Fibroblast of upper back skin (primary cell): ENCODE measurements around the gene TRABD2B.

Experiments used
- DNase-seq: peaks from one replicate; pipeline ENCODE4 v3.0.0-alpha.2; 2013

The TRABD2B gene

DNA sequence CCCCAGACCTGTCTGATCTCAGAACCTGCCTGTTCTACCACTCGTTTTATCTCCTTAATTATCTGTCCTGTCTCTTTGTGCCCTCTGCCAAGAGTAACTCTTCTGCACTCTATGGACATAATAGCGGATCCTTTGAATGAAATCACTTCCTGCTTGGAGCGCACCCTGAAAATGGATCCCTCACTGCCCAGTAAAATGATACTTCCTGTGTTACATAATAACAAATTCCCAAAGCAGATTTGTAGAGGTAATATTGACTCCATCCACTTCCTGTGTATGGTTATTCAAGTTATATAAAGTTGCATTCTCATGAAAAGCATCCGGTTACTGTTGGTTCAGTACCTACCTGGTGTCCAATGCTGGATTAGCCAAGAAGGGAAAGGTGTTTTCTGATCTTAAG is 246.0 kb downstream of the TRABD2B start:
- no peak for DNase-seq

DNA sequence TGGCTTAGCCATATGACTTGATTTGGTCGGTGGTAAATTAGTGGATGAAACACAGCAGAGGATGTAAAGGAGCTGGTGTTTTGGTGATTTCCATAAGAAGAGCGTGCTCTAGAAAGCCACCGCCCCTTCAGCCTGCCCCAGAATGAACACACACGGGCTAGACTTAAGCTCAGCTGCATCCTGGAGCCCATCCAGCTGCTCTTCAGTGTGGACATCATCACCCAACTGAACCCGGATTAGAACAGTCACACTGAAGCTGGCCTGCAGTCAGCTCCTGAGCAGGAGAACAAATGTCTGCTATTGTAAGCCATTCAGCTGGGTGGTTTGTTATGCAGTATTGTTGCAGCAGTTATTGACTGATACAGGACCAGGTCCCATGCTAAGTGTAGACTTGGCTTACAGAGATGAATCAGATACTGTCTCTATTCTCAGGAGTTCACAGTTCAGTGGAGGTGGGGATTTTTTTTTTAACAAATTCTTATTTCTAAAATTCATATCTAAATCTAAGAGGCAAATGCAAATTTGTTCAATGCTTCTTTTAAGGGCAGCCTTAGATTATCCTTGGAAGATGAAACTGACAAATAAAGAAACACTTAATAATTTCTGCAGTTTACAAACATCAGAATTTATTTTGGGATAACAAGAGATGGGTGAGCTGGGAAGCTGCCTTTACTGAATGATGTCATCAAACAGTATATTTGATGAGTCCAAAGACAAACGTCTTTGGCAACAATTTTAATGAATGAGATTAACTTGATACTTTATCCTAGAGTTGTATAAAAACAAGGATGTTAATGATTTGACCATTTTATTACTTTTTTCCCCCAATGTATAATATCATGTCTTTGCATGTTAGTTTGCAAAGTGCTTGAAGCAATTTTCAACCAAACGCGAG is 251.2 kb downstream of the TRABD2B start:
- DNase-seq: no peak

DNA sequence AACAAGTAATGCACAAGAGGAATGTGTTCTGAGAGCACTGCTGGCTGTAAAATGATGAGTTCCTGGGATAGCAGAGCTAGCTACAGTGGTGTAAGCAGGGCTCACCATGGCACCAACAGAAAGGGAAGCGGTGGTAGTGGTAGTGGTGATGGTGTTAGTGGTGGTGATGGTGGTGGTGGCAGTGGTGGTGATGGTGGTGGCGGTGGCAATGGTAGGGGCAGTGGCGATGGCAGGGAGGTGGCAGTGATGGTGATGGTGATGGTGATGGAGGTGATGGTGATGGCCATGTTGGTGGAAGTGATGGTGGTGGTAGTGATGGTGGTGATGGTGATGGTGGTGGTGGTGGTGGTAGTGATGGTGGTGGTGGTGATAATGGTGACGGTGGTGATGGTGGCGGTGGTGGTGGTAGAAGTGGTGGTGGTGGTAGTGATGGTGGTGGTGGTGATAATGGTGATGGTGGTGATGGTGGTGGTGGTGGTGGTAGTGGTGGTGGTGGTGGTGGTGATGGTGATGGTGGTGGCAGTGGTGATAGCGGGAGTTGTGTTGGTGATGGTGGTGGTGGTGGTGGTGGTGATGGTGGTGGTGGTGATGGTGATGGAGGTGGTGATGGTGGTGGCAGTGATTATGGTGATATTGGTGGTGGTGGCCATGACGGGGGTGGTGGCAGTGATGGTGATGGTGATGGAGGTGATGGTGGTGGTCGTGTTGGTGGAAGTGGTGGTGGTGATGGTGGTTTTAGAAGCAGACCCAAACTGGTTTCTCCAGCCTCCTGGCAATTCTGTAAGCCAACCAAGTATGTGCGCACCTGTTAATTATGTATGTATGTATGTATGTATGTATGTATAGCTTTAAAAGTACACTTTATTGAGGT is 254.1 kb downstream of the TRABD2B start:
- no peak for DNase-seq

DNA sequence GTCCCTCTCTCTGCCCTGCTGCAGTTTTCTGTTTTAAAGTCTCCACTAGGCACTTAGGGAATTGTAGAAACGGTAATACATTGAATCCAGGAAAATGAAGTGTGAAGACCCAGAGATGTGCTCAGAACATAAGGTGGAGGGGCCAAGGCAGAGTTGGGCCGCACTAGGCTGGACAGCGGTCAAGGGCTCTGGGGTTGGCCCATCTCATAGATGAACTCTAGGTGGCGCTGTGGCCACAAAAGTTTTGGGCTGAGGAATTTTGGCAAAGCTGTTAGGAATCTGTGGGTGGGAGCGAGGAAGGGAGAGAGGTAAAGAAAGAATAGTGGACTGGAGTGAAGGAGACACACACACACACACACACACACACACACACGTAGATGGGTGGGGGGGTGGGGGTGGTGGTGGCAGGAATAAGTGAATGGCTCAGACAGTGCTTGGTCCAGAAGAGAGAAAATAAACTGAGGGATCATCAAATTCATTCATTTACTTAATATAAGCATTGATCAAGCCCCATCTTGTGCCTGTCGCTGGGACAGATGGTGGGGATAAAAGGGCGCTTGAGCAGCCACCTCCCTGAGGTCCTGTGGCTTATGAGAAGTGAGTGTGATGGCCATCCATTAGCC is 258.5 kb downstream of the TRABD2B start:
- peak; percentile 57 for DNase-seq

DNA sequence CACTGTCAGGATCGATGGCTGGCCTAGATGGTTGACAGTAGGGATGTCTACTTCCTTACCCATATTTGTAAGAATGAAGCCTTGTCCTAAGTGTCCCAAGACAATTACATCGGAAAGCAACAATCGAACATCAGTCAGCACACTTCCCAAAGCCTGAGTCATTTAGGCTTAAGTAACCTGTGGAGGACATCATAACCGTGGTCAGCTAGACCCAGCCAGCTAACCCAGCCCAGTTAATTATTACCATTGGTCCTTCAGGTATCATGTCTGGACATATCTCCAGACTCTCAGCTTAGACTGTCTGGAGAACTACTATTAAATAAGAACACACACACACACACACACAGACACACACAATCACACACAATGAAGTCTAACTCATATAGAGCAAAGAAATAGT is 264.7 kb downstream of the TRABD2B start:
- no peak for DNase-seq

DNA sequence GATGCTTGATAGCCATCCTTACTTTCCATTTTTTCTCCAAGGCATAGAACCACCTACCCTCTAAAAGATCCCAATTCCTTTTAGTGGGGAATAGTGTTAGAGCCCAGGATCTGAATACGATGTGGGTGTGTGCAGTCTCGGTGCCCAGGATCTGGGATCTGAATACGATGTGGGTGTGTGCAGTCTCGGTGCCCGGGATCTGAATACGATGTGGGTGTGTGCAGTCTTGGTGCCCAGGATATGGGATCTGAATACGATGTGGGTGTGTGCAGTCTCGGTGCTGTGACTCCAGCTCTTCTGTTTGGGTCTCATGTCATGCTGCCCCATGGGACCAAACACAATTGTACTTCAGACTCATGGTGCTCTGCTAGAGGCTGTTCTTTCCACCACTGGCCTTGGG is 265.5 kb downstream of the TRABD2B start:
- no peak for DNase-seq

DNA sequence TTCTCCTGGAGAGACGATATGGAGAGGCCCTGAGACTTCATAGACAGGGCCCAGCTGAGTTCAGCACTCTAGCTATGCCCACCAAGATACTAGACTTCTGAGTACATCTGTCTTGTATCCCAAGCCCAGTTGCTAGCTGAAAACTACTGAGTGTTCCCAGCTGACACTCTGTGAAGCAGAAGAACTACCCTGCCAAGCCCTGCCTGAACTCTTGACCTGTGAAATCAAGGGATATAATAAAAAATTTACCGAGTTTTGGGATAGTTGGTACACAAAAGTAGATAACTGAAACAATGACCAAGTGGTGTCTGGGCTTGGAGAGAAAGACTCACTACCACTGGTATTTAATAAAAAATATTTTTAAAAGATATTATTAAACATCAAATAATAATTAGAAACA is 267.5 kb downstream of the TRABD2B start:
- DNase-seq: no peak

DNA sequence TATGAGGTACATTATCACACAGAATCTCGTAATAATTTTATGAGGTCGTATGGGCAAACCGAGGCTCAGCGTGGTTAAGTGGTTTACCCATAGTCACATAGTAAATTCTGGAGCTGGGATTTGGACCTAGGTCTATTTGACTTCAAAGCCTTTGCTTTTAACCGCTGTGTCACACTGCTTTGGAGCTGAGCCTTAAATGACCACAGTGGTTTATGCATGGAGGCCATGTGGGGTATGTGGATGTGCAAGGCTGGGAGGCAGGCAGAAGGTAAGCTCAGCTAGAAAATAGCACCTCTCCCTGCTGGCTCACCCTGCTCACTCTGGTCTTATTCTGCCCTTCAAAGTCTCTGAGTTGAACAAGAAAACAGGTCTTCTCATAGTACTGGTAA is 269.5 kb downstream of the TRABD2B start:
- DNase-seq: no peak

DNA sequence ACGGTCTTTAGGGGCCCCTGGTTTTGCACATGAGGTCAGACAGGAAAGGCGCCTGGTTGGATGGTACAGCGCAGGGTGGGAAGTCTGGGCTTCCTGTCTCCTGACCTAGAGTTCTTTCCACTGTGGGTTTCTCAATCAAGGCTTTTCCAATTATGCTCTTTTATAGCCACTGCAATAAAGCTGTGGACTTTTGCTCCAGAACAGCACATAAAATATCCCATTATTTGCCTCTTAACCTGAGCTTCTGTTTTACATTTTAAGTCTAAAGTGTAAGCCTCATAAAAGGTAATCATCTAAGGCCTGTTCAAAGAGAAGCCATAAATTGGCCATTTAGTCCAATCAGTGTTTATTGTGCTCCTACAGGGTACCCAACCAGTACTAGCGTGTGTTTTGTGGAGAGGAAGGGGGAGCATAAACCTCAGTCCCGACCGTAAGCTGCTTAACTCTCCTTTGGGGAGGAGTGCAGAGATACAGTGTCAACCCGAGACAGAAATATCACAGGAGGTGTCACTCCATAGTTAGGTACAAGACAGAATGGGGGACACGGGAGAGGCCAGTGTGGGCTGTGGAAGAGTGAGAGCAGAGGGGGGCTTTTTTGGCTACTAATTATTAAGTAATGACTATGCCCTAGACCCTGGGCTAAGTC is 270.0 kb downstream of the TRABD2B start:
- DNase-seq: no peak

DNA sequence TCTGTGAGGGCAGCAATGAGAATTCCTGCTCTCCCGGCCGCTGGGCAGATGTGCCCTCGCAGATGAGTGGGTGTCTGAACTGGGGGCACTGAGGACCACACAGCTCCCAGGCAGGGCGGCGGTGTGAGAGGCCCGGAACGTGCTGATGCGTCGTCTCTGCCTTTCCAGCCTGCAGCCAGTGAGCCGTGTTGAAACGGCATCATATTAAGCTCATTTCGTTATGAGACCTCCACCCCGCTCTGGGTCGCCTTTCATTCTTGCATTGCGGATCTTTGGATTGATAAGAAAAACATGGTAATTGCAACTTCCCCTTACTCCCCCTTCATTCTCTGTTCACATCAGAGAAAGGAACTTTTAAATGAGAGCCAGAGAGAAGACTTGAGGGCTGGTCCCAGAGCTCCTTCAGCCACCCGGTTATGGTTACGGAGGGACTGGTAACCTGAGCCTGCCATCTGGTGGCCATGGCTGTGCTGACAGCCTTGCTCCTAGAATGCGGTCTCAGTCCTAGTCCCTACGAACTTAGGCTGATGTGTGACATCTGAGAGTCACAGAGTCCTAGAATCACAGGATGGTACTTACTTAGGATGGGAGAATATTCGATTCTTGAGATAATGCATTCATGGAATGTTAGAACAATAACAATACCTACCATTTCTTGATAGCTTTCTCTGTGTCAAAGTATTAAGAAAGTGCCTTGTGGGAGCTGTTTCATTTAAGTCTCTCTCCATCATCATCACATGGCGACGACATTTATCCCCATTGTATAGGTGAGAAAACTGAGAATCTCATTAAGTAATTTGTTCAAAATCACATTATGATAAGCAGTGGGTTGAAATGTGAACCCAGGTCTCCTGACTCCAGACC is 271.0 kb downstream of the TRABD2B start:
- DNase-seq: peak; percentile 58

DNA sequence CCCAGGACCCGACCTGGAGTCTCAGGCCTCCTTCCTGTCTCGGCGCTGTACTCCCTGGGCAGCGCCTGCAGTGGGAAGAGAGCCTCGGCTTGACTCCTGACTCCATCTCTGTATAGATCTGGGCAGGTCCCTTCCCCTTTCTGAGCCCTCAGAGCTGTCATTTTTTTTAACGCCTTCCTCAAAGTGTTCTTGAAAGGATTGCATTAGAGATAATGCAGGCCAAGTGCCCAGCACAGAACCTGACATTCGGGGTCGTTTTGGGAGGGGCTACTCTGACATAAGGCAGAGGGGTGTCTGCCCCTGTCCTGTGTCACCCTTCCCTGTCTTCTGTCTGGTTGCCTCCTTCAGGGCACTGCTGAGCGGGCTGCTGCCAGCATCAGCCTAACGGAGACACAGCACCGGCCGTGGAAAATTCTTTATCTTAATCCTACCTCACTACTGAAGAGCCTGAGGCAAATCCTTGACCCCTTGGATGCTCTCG is 271.6 kb downstream of the TRABD2B start:
- DNase-seq: no peak

DNA sequence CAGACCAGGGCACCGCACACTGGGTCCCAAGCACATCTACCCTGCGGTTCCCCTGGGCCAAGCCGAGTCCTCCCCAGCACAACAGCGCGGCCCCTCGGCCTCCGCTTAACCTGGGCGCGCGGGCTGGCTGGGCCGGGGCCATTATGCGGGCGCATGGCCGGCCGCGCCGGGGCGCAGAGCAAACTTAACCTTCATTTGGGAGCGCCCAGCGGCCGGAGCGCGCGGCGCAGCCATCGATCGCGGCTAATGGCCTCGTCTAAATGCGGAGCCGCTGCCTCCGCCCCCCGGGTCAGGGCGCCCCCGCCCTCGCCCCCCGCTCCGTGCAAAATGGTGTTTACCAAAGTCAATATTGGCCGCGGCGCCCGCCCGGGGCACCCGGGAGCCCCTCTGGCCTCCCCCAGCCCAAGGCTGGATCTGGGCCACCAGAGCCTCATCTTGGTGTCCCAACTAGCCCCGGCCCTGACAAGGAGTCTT is 272.1 kb downstream of the TRABD2B start:
- no peak for DNase-seq

DNA sequence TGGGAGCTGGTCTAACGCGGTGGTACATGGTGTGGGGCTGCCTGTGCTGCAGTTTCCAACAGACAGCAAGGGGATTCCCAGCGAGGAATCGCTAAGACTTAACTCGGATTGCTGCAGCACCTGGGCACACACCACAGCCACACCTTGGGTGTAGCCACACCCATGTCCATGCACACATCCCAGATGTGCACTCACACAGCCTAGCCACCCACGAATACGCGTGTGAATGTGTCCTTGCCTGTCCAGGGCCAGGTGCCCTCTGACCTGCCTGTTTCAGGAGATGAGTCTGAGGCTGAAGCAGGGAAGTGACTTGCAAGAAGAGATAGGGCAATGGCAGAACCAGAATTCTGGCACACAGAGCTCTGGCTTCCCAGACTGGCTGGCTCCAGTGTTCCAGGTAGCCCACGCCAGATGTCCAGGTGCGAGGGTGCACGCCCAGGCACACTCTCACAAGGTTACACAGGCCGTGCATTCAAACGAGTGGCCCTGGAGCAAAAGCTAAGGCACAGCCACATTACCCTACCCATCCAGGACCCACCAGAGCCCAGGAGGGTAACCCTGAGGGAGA is 272.7 kb downstream of the TRABD2B start:
- DNase-seq: no peak

DNA sequence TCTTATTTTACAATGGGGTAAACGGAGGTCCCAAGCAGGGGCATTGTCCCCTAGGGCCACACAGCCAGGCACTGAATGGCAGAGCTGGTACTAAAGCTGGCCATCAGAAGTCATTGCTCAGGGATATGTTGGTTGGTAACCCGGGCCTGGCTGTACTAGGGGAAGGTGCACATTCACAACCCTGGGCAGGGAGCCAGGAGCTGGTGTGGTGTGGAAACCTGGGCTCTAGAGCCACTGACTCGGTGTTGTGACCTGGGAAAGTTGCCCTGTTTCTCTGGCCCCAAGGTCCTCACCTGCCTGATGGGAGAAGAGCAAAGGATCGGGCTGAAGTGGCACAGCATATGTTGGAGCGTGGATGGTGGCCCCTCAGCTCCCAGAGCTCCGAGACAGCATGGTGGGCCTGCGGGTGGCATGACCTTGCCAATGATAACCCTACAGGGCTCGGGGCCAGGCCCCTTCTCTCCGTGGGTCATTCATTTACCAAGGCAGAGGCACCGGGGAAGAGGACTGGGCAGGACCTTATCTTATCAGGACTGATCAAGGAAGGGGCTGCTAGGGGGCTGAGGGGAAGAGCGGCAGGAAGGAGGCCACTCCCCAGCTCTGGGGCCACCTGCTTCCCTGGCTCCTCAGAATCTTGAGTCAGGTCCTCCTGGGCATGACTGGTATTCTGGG is 274.1 kb downstream of the TRABD2B start:
- DNase-seq: no peak

DNA sequence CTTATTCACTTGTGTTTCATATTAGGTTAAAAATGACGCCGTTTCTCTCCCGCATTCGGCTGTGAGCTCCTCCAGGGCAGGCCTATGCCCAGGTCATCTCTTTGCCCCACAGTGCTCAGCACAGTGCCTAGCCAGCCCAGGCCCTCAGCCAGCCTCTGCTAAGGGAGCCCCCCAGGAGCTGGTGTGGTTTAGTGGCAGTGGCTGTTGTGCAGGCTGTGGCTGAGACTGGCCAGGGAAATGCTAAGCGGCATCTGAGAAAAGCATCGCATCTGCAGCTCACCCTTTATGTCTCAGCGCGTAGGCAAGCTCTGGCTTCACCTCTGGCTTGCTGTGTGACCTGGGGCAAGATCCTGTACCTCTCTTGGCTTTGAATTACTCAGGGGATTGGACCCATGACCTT is 275.1 kb downstream of the TRABD2B start:
- DNase-seq: no peak

DNA sequence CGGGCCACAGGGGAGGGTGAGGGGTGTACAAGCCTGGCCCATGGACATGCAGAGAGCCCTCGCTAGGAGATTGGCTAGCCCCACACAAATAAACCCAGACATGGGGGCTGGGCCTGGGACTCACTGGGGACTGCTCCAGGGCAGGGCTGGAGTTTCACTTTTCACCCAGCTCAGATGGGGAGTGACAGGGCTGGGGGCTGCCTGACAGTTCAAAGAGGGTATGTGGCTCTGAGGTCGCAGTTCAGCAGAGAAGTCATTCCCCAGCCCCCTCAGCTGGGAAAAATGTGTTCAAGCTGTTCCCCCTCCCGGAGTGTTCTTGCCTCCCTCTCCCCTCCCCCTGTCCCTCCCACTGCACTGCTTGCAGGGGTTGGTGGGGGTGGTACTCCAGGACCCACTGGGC is 277.1 kb downstream of the TRABD2B start:
- no peak for DNase-seq

DNA sequence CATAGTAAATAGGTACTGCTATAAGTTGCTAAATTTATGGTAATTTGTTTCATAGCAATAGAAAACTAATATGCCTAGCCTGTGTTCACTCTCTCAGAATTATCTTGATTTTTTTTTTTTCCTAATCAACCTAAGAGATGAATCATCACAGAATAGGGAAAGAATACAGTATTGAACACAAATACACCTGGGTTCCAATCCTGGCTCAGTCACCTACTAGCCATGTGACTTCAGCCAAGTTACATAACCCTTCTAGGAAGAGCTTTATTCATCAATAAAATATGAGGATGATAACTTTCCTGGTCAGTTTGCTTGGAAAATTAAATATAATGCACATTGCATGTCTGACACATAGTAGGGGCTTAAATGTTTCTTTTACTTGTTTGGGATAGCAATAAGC is 279.8 kb downstream of the TRABD2B start:
- no peak for DNase-seq

DNA sequence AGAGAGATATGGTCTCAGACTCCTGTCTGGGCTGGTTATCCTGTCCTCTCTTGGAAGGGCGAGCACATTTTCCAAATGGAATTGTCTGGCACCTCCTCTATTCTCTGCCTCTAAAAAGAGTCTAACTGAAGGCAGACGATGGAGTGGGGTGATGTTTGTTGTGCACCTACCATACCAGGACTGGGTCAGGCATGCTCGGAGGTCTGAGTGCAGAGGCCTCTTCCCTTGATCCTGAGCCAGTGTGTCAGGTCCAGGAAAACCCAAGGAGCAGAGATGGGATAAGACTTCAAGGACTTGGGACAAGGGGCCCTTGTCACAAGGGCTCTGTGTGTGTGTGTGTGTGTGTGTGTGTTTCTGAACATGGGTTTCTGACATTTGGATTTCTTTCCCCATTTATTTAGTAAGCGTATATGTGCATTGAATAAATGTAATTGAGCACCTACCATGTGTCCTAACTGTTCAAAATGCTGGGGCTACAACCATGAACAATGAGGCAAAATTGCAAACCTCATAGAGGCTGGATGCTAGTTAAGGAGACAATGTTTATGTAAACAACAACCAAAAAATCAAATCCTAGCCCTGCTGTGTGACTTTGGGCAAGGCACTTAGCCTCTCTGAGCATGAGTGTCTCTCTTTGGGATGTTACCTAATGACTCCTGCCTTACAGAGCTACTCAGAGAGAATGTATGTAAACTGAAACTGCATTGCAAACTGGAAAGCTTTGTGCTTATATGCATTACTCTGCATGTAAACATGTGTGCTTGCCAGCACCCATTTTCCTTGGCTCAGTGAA is 283.0 kb downstream of the TRABD2B start:
- no peak for DNase-seq

DNA sequence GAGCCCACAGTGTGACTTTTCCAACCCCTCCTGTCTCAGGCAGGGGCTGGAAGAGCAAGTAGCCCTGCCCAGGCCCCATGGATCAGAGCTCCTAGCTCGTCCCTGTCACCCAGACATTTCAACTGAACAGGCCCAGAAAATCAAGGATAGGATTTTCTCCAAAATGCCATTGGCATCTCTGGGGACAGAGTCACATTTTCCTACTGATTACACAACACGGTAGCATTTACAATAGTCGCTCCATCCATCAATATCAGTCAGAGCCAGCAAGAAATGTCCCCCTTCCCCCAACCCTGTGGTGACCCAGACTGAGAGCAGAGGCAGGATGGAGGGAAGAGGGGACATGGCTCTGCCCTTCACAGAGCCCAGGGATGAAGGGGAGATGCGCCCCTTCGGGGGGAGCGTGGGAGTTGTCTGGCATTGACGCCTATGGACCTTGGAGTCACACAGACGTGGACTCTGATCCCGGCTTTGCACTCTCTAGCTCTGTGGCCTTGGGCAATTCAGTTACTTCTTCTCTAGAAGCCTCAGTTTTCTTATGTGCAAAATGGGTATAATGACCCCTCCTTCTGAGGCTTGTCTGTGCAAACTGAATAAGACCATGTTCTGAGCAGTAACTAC is 283.7 kb downstream of the TRABD2B start:
- no peak for DNase-seq
